Activated CD4-positive, alpha-beta memory T cell treated with anti-CD3 and anti-CD28 coated beads for 36 hours (primary cell): Measurements from ENCODE around the gene STRN3. TPM values are rescaled to one million over a fixed set of nuclear protein-coding genes. Genes with fewer than 3 reads are reported as not detected.
"Not testable (repeated sequence)": the region's sequence is repeated elsewhere in the genome, so short reads cannot be mapped to it uniquely, and the experiment has no call there.

Experiments used
- CTCF ChIA-PET: fragments of 350-600 bp; sonication (Branson Sonifier 250); formaldehyde crosslinking; loops from one replicate; lab custom pipeline; 2021; ENCODE audit warnings: antibody characterized with exemption, inconsistent platforms; lab: Charles Lee
- POLR2A ChIA-PET: fragments of 350-600 bp; sonication (Branson Sonifier 250); formaldehyde crosslinking; loops from one replicate; lab custom pipeline; 2021; ENCODE audit warnings: antibody characterized with exemption; lab: Charles Lee
- DNase-seq: peaks from one replicate; pipeline ENCODE4 v3.0.0-alpha.2; 2020
- H3K27ac Mint-ChIP-seq: one replicate; pipeline ENCODE4 v1.8.0; 2021; ENCODE audit warnings: mixed read lengths
- H3K27me3 Mint-ChIP-seq: one replicate; pipeline ENCODE4 v1.8.0; 2021; ENCODE audit warnings: mixed read lengths
- H3K36me3 Mint-ChIP-seq: one replicate; pipeline ENCODE4 v1.8.0; 2021; ENCODE audit warnings: mixed read lengths
- H3K4me1 Mint-ChIP-seq: one replicate; pipeline ENCODE4 v1.8.0; 2021; ENCODE audit warnings: low read depth, mixed read lengths
- H3K4me3 Mint-ChIP-seq: one replicate; pipeline ENCODE4 v1.8.0; 2021; ENCODE audit warnings: mild to moderate bottlenecking, mixed read lengths
- H3K9me3 Mint-ChIP-seq: one replicate; pipeline ENCODE4 v1.8.0; 2021; ENCODE audit warnings: mixed read lengths
- intact Hi-C: fragments of 100-400 bp; cut with micrococcal nuclease; formaldehyde crosslinking; loops from one replicate; pipeline ENCODE4 v1.15.1; 2023
- total RNA-seq, 2 experiments: library from RNA; stranded (reverse); gene quantifications; one replicate each; pipeline ENCODE4 v1.2.3, GENCODE V29; 2021

STRN3 gene, protein sequence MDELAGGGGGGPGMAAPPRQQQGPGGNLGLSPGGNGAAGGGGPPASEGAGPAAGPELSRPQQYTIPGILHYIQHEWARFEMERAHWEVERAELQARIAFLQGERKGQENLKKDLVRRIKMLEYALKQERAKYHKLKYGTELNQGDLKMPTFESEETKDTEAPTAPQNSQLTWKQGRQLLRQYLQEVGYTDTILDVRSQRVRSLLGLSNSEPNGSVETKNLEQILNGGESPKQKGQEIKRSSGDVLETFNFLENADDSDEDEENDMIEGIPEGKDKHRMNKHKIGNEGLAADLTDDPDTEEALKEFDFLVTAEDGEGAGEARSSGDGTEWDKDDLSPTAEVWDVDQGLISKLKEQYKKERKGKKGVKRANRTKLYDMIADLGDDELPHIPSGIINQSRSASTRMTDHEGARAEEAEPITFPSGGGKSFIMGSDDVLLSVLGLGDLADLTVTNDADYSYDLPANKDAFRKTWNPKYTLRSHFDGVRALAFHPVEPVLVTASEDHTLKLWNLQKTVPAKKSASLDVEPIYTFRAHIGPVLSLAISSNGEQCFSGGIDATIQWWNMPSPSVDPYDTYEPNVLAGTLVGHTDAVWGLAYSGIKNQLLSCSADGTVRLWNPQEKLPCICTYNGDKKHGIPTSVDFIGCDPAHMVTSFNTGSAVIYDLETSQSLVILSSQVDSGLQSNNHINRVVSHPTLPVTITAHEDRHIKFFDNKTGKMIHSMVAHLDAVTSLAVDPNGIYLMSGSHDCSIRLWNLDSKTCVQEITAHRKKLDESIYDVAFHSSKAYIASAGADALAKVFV
- total RNA-seq, result 10 to 100 TPM; 17.4 to 19.4 TPM

GRCh38 chr14:31026077-31026449 is at the start of gene STRN3:
Gene STRN3, minus strand, starts transcription at chr14:31026379. Its CDS starts 194 bp downstream, at chr14:31026185.
- CTCF ChIA-PET, result interaction anchor here (0.8 to 1.2 kb wide), 4 partner anchors 13 to 182 kb away, joined by 3 read pairs; no protein-coding TSS in a partner anchor
- Mint-ChIP-seq H3K4me1 (peaks cover 52% of the 10 kb centered on the region), H3K4me3 (peak within 1 kb of the TSS; percentile 92), H3K36me3 (peaks cover 2% of the 10 kb centered on the region), H3K9me3 (no peaks in the 10 kb centered on the region), H3K27ac (peak within 1 kb of the TSS; percentile 91), H3K27me3 (no peaks in the 10 kb centered on the region)
- POLR2A ChIA-PET, result interaction anchor here (0.9 to 2.6 kb wide), 4 partner anchors 36 to 182 kb away, joined by 3 to 13 read pairs (median 8); partner anchors contain the start of gene HECTD1
- no peak for DNase-seq
- intact Hi-C loops, result loop anchor here (1.0 to 10.0 kb wide), 8 partner anchors 31 to 1049 kb away; partner anchors contain the start of genes ARHGAP5, DTD2, HECTD1 and SCFD1

- no peaks in the 10 kb centered on the region for H3K27me3 Mint-ChIP-seq
- intact Hi-C loops, result no loop called here
- no peak overlapping the region for H3K27ac Mint-ChIP-seq
- ChIA-PET CTCF (no interaction called here), POLR2A (no interaction called here)
- H3K4me3 Mint-ChIP-seq, result no peak overlapping the region
- H3K9me3 Mint-ChIP-seq, result peaks cover 4% of the 10 kb centered on the region
- peaks cover 12% of the 10 kb centered on the region for H3K36me3 Mint-ChIP-seq
- no peaks in the 10 kb centered on the region for H3K4me1 Mint-ChIP-seq
- no peak for DNase-seq
Measured at GRCh38 chr14:31075144-31075543, 49.0 kb upstream of the STRN3 start.

DNA sequence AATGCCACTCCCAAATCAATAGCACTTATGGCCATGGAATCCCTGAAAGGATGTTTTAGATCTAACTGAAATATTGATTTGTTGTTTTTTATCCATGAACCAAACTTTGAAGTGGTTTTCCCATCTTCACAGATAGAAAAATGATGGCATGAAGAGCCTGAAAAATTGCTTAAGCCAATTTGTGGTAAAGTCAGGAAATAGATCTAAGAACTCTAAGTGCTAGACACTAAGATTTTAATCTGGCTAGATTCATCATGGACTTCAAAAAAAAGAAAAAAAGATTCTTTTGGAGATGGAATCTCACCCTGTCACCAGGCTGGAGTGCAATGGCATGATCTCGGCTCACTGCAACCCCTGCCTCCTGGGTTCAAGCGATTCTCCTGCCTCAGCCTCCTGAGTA is 45.0 kb upstream of the STRN3 start:
- Mint-ChIP-seq H3K9me3 (peaks cover 4% of the 10 kb centered on the region), H3K36me3 (peaks cover 12% of the 10 kb centered on the region), H3K27me3 (no peaks in the 10 kb centered on the region), H3K4me1 (no peaks in the 10 kb centered on the region), H3K27ac (no peak overlapping the region), H3K4me3 (no peak overlapping the region)
- ChIA-PET CTCF (no interaction called here), POLR2A (no interaction called here)
- intact Hi-C loops, result no loop called here
- no peak for DNase-seq

DNA sequence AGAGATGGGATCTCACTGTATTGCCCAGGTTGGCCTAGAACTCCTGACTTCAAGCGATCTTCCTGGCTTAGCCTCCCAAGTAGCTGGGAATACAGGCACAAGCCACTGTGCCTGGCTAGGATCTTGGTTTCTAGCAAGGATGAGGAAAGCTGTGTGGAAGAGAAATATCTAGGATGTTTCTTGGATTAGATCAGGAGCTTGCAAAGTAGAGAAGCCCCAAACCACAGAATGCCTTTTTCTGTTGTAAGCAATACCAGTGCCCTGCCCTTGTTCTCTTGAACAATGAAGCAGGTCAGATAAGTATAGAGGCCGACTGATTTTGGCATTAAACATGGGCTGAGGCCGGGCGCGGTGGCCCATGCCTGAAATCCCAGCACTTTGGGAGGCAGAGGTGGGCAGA is 44.3 kb upstream of the STRN3 start:
- Mint-ChIP-seq H3K4me3 (no peak overlapping the region), H3K27ac (no peak overlapping the region), H3K4me1 (no peaks in the 10 kb centered on the region), H3K9me3 (peaks cover 4% of the 10 kb centered on the region), H3K36me3 (peaks cover 11% of the 10 kb centered on the region), H3K27me3 (no peaks in the 10 kb centered on the region)
- CTCF ChIA-PET, result no interaction called here
- intact Hi-C loops, result no loop called here
- no peak for DNase-seq
- POLR2A ChIA-PET, result no interaction called here

DNA sequence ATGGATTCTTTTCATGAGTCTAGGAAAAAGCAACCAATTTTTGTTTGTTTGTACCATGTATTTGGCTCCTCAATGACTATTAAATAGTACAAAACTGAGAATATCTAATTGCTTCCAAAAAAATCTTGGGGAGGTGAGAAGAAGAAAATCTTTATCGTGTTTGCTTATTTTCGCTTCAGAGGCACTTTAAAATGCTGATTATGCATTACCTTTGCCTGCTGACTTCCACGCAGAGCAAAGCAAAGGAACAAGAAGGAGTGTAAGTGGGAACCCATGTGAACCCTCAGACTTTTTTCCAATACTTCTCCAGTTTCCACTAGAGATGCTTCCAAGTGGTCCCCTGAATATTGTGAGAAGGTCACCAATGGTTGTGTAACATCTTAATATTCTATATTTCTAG is 43.2 kb upstream of the STRN3 start:
- no peaks in the 10 kb centered on the region for H3K4me1 Mint-ChIP-seq
- DNase-seq, result no peak
- H3K9me3 Mint-ChIP-seq, result no peaks in the 10 kb centered on the region
- ChIA-PET CTCF (no interaction called here), POLR2A (no interaction called here)
- intact Hi-C loops, result no loop called here
- H3K27me3 Mint-ChIP-seq, result no peaks in the 10 kb centered on the region
- H3K36me3 Mint-ChIP-seq, result peaks cover 6% of the 10 kb centered on the region
- no peak overlapping the region for H3K27ac Mint-ChIP-seq
- H3K4me3 Mint-ChIP-seq, result no peak overlapping the region

GRCh38 chr14:31068235-31068634 is 42.1 kb upstream of the STRN3 start:
- intact Hi-C loops, result no loop called here
- peaks cover 6% of the 10 kb centered on the region for H3K36me3 Mint-ChIP-seq
- no peaks in the 10 kb centered on the region for H3K4me1 Mint-ChIP-seq
- no peaks in the 10 kb centered on the region for H3K9me3 Mint-ChIP-seq
- H3K27me3 Mint-ChIP-seq, result no peaks in the 10 kb centered on the region
- ChIA-PET POLR2A (no interaction called here), CTCF (interaction anchor here (0.7 kb wide), 1 partner anchor 88 kb away, joined by 3 read pairs; no protein-coding TSS in a partner anchor)
- H3K27ac Mint-ChIP-seq, result no peak overlapping the region
- DNase-seq, result no peak
- no peak overlapping the region for H3K4me3 Mint-ChIP-seq

GRCh38 chr14:31062908-31063307 is 36.7 kb upstream of the STRN3 start:
- H3K36me3 Mint-ChIP-seq, POLR2A ChIA-PET, H3K27me3 Mint-ChIP-seq, CTCF ChIA-PET, H3K9me3 Mint-ChIP-seq, DNase-seq, intact Hi-C loops, H3K27ac Mint-ChIP-seq, H3K4me3 Mint-ChIP-seq, H3K4me1 Mint-ChIP-seq: not testable (repeated sequence)

- H3K9me3 Mint-ChIP-seq, result no peaks in the 10 kb centered on the region
- no peak for DNase-seq
- intact Hi-C loops, result no loop called here
- no peak overlapping the region for H3K27ac Mint-ChIP-seq
- no peaks in the 10 kb centered on the region for H3K27me3 Mint-ChIP-seq
- peaks cover 10% of the 10 kb centered on the region for H3K4me1 Mint-ChIP-seq
- no peaks in the 10 kb centered on the region for H3K36me3 Mint-ChIP-seq
- CTCF ChIA-PET, result no interaction called here
- no peak overlapping the region for H3K4me3 Mint-ChIP-seq
- POLR2A ChIA-PET, result no interaction called here
Measured at GRCh38 chr14:31060253-31060875, 34.2 kb upstream of the STRN3 start.

DNA sequence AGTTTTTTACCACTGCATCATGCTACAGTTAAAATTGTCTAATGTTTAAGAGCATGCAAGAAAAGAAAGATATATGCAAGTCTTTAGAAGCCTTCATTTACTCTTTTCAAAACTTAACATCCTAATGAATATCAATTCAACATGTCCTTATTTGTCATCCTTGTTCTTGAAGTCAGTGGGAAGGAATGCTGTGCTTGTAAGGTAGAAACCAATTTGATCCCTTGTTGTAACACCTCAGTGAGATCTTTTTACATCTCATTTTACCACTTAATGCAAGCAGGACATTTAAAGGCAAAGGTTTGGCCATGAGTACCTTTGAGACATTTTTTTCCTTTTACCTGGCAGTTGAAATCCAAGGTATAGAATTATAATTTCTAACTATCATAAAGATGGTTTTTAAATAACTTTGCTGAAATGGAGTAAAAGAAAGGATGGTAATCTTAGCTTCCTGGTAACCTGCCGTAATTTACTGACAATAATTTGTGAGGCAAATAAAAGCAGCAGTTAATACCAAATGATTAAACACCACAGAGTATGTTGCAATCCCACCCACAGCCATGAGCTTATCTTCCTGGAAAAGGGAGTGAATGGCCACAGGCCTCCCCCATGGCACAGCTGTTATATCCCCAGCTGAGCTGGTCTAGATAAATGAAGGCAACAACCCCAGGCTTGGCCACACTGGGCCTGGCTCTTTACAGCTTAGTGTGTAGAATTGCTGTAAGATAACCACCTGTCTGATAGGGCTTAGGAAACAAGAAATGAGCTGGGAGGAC is 33.2 kb upstream of the STRN3 start:
- no peaks in the 10 kb centered on the region for H3K27me3 Mint-ChIP-seq
- no peaks in the 10 kb centered on the region for H3K36me3 Mint-ChIP-seq
- intact Hi-C loops, result no loop called here
- POLR2A ChIA-PET, result no interaction called here
- CTCF ChIA-PET, result no interaction called here
- no peak for DNase-seq
- peaks cover 10% of the 10 kb centered on the region for H3K4me1 Mint-ChIP-seq
- H3K9me3 Mint-ChIP-seq, result no peaks in the 10 kb centered on the region
- no peak overlapping the region for H3K4me3 Mint-ChIP-seq
- no peak overlapping the region for H3K27ac Mint-ChIP-seq

DNA sequence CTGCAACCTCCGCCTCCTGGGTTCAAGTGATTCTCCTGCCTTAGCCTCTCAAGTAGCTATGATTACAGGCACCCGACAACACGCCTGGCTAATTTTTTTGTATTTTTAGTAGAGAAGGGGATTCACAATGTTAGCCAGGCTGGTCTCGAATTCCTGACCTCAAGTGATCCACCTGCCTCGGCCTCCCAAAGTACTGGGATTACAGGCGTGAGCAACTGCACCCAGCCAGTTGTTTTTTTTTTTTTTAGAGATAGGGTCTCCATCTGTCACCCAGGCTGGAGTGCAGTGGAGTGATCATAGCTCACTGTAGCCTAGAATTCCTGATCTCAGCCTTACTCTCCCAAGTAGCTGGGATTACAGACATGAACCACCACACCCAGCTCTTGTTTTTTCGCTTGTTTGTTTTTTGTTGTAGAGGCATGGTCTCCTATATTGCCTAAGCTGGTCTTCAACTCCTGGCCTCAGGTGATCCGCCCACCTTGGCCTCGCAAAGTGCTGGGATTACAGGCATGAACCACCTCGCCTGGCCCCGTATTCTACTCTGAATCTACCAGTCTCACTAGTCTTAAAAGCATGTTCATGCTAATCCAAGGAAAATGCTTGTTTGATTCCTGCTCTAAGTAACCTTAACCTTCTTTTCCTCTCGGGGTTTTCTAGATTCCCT is 31.7 kb upstream of the STRN3 start:
- DNase-seq, result no peak
- Mint-ChIP-seq H3K4me1 (peaks cover 10% of the 10 kb centered on the region), H3K36me3 (no peaks in the 10 kb centered on the region), H3K9me3 (no peaks in the 10 kb centered on the region), H3K4me3 (no peak overlapping the region), H3K27me3 (no peaks in the 10 kb centered on the region), H3K27ac (no peak overlapping the region)
- intact Hi-C loops, result no loop called here
- POLR2A ChIA-PET, result no interaction called here
- CTCF ChIA-PET, result no interaction called here

- CTCF ChIA-PET, result no interaction called here
- H3K36me3 Mint-ChIP-seq, result no peaks in the 10 kb centered on the region
- POLR2A ChIA-PET, result no interaction called here
- H3K4me1 Mint-ChIP-seq, result peaks cover 10% of the 10 kb centered on the region
- intact Hi-C loops, result no loop called here
- H3K9me3 Mint-ChIP-seq, result no peaks in the 10 kb centered on the region
- no peaks in the 10 kb centered on the region for H3K27me3 Mint-ChIP-seq
- no peak for DNase-seq
- no peak overlapping the region for H3K4me3 Mint-ChIP-seq
- H3K27ac Mint-ChIP-seq, result no peak overlapping the region
Measured at GRCh38 chr14:31057035-31057434, 30.9 kb upstream of the STRN3 start.
